Activated CD8-positive, alpha-beta T cell treated with anti-CD3 and anti-CD28 coated beads for 36 hours (primary cell): ENCODE results near the gene ZMPSTE24. TPM values are rescaled to one million over a fixed set of nuclear protein-coding genes. Genes with fewer than 3 reads are reported as not detected.
A peak's percentile ranks its signal among the peaks of the same experiment; 100 is the strongest.

ENCODE experiments used
- ATAC-seq: fragments of 200-7000 bp; cut with Tn5 transposase; one replicate; pipeline ENCODE4 v1.10.0; 2021; ENCODE audit warnings: mild to moderate bottlenecking, moderate library complexity
- CTCF ChIA-PET: fragments of 350-600 bp; sonication (Branson Sonifier 250); formaldehyde crosslinking; loops from one replicate; lab custom pipeline; 2021; ENCODE audit warnings: antibody characterized with exemption; lab: Charles Lee
- POLR2A ChIA-PET: fragments of 350-600 bp; sonication (Branson Sonifier 250); formaldehyde crosslinking; loops from one replicate; lab custom pipeline; 2021; ENCODE audit warnings: antibody characterized with exemption; lab: Charles Lee
- DNase-seq: peaks from one replicate; pipeline ENCODE4 v3.0.0-alpha.2; 2020
- H3K27ac Mint-ChIP-seq: one replicate; pipeline ENCODE4 v1.8.0; 2021; ENCODE audit warnings: mild to moderate bottlenecking, mixed read lengths
- H3K27me3 Mint-ChIP-seq: one replicate; pipeline ENCODE4 v1.8.0; 2021; ENCODE audit warnings: mixed read lengths
- H3K36me3 Mint-ChIP-seq: one replicate; pipeline ENCODE4 v1.8.0; 2021; ENCODE audit warnings: low read depth, mixed read lengths
- H3K4me1 Mint-ChIP-seq: one replicate; pipeline ENCODE4 v1.8.0; 2021; ENCODE audit warnings: low read depth, mixed read lengths
- H3K4me3 Mint-ChIP-seq: one replicate; pipeline ENCODE4 v1.8.0; 2021; ENCODE audit warnings: mild to moderate bottlenecking, moderate library complexity, mixed read lengths
- H3K9me3 Mint-ChIP-seq: one replicate; pipeline ENCODE4 v1.8.0; 2021; ENCODE audit warnings: mixed read lengths
- intact Hi-C: fragments of 100-400 bp; cut with micrococcal nuclease; formaldehyde crosslinking; loops from one replicate; pipeline ENCODE4 v1.10.0; 2022
- total RNA-seq, 2 experiments: library from RNA; stranded (reverse); gene quantifications; one replicate each; pipeline ENCODE4 v1.2.3, GENCODE V29; 2021
- TF ChIP-seq, protein P1 (sequence below): fragments of 200-600 bp; IDR thresholded peaks from one replicate; pipeline ENCODE4 v1.8.0; 2022; ENCODE audit warnings: antibody characterized with exemption, mild to moderate bottlenecking

ZMPSTE24 gene
- total RNA-seq, 2 experiments from 2014 or later: 20.1 to 21.2 TPM

DNA sequence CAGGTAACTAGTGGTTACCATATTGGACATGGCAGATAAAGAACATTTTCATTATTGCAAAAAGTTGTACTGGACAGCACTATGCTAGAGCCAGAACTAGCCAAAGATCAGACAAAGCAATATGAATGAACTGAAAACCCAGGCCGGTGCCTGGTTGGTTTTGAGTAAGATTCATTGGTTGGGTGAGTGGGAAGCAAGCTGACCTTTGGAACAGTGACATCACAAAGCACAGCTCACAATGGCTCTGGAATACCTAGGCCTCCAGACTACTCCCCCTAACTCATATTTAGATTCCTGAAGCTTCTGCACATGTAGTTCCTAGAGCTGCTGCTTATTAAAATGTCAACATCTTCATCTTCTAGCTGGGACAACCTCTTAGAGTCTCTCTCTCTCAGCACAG is 10.4 kb upstream of the ZMPSTE24 start, which contains the start of gene TMCO2:
TMCO2 (plus strand) TSS at position 283 of the 400 bp plus-strand sequence; CDS start at position 340, 57 bp downstream.
- no peaks in the 10 kb centered on the region for H3K27me3 Mint-ChIP-seq
- ChIA-PET POLR2A (no interaction called here), CTCF (interaction anchor here (0.7 to 1.5 kb wide), 5 partner anchors 12 to 94 kb away, joined by 3 to 4 read pairs (median 3); no protein-coding TSS in a partner anchor)
- no peak within 1 kb of the TSS for H3K4me3 Mint-ChIP-seq
- ATAC-seq (no peak), DNase-seq (no peak)
- peaks cover 7% of the 10 kb centered on the region for H3K4me1 Mint-ChIP-seq
- H3K27ac Mint-ChIP-seq: no peak within 1 kb of the TSS
- intact Hi-C loops: no loop called here
- no peaks in the 10 kb centered on the region for H3K9me3 Mint-ChIP-seq
- H3K36me3 Mint-ChIP-seq: no peaks in the 10 kb centered on the region
- TF ChIP-seq, protein P1, sequence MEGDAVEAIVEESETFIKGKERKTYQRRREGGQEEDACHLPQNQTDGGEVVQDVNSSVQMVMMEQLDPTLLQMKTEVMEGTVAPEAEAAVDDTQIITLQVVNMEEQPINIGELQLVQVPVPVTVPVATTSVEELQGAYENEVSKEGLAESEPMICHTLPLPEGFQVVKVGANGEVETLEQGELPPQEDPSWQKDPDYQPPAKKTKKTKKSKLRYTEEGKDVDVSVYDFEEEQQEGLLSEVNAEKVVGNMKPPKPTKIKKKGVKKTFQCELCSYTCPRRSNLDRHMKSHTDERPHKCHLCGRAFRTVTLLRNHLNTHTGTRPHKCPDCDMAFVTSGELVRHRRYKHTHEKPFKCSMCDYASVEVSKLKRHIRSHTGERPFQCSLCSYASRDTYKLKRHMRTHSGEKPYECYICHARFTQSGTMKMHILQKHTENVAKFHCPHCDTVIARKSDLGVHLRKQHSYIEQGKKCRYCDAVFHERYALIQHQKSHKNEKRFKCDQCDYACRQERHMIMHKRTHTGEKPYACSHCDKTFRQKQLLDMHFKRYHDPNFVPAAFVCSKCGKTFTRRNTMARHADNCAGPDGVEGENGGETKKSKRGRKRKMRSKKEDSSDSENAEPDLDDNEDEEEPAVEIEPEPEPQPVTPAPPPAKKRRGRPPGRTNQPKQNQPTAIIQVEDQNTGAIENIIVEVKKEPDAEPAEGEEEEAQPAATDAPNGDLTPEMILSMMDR: no peak

DNA sequence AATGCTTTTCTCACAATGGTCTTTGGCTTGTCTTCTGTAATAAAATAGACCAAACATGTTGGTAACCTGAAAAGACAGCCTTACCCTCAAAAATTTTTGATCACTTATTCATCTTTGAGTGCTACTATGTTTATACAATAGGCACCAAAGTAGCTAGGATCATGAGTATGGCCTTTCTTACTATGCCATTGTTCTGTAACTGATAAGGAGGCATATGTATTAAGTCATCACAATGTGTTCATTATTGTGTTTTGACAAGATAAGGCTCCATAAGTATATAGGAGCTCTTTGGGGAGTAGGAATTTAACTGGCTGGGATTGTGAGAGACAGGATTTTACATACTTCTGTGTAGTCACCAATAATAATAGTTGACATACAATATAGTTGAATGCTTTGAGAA is 9.6 kb upstream of the ZMPSTE24 start:
- DNase-seq (no peak), ATAC-seq (no peak)
- no peaks in the 10 kb centered on the region for H3K9me3 Mint-ChIP-seq
- H3K36me3 Mint-ChIP-seq: no peaks in the 10 kb centered on the region
- intact Hi-C loops: no loop called here
- no peak overlapping the region for H3K4me3 Mint-ChIP-seq
- CTCF ChIA-PET: interaction anchor here (0.7 to 1.5 kb wide), 4 partner anchors 11 to 95 kb away, joined by 3 read pairs; no protein-coding TSS in a partner anchor
- H3K4me1 Mint-ChIP-seq: peaks cover 7% of the 10 kb centered on the region
- POLR2A ChIA-PET: interaction anchor here (1.2 kb wide), 1 partner anchor 48 kb away, joined by 4 read pairs; no protein-coding TSS in a partner anchor
- H3K27ac Mint-ChIP-seq: no peak overlapping the region
- no peaks in the 10 kb centered on the region for H3K27me3 Mint-ChIP-seq
- TF ChIP-seq, protein P1: no peak

DNA sequence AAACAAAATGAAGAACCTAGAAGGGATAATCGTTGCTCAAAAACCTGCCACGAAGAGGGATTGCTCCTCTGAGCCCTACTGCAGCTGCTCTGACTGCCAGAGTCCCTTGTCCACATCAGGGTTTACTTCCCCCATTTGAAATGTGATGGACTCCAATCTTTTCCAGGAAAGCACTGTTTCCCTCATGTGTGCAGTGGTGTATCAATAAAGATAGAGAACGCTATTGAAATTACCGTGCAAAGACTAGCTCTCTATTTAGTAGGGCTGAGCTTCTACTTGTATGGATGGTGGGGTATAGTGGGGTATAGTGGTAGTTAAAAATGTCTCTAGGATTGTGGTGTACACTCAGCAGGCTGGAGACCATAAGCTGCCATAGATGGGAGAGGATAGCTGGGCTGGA is 6.6 kb upstream of the ZMPSTE24 start:
- Mint-ChIP-seq H3K9me3 (no peaks in the 10 kb centered on the region), H3K27ac (peak overlapping the region; percentile 20), H3K36me3 (peaks cover 2% of the 10 kb centered on the region), H3K4me1 (peaks cover 14% of the 10 kb centered on the region), H3K4me3 (no peak overlapping the region), H3K27me3 (no peaks in the 10 kb centered on the region)
- ATAC-seq (no peak), DNase-seq (no peak)
- ChIA-PET CTCF (interaction anchor here (1.1 kb wide), 1 partner anchor 87 kb away, joined by 5 read pairs; no protein-coding TSS in a partner anchor), POLR2A (interaction anchor here (1.2 kb wide), 1 partner anchor 10 kb away, joined by 3 read pairs; no protein-coding TSS in a partner anchor)
- intact Hi-C loops: loop anchor here (10.0 kb wide), 1 partner anchor 87 kb away; the partner anchor contains the start of gene RLF
- TF ChIP-seq, protein P1: no peak

DNA sequence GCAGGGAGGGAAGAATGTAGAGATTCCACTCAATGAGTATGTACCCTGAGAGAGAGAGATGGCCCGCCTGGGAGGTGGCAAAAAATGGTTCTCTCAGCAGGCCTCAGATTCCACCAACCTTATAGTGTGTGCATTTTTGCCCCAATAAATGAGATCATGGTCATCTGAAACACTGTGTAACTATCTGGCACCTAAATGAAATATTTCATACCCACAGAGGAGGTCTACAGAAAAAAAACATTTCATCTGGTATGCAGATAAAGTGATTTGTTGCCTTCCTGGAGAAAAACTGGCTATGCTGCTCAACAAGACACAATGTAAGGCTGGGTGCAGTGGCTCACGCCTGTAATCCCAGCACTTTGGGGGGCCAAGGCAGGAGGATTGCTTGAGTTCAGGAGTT is 5.4 kb upstream of the ZMPSTE24 start:
- CTCF ChIA-PET: no interaction called here
- intact Hi-C loops: loop anchor here (10.0 kb wide), 1 partner anchor 88 kb away; the partner anchor contains the start of gene RLF
- DNase-seq: no peak
- Mint-ChIP-seq H3K4me3 (no peak overlapping the region), H3K27me3 (no peaks in the 10 kb centered on the region), H3K27ac (peak overlapping the region; percentile 30), H3K36me3 (peaks cover 2% of the 10 kb centered on the region), H3K9me3 (no peaks in the 10 kb centered on the region), H3K4me1 (peaks cover 17% of the 10 kb centered on the region)
- TF ChIP-seq, protein P1: no peak
- POLR2A ChIA-PET: no interaction called here
- no peak for ATAC-seq

DNA sequence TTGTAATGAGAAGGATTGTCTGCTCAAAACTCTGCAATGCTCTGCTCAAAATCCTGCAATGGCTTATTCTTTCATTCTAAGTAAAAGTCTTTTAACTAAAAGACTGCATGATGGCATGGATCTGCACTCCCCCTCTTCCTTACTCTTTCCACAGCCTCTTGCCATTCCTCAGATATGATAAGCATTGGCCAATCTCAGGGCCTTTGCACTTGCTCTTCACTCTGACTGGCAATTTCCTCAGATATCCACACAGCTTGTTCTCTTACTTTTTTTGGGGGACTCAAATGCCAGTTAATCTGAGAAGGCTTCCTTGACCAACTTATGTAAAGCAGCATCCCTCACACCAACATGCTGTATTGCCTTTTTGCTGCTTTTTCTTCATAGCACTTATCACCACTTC is 2.8 kb upstream of the ZMPSTE24 start:
- H3K4me1 Mint-ChIP-seq: peaks cover 27% of the 10 kb centered on the region

More for the DNA sequence above, 2.8 kb upstream of the ZMPSTE24 start:
- DNase-seq: no peak
- ChIA-PET POLR2A (interaction anchor here (1.1 to 1.5 kb wide), 2 partner anchors 10 to 12 kb away, joined by 5 to 6 read pairs; no protein-coding TSS in a partner anchor), CTCF (interaction anchor here (1.4 to 2.2 kb wide), 4 partner anchors 60 to 183 kb away, joined by 3 to 8 read pairs (median 7); no protein-coding TSS in a partner anchor)
- no peak overlapping the region for H3K27ac Mint-ChIP-seq
- no peaks in the 10 kb centered on the region for H3K27me3 Mint-ChIP-seq
- H3K36me3 Mint-ChIP-seq: peaks cover 11% of the 10 kb centered on the region
- ATAC-seq: no peak
- no peak overlapping the region for H3K4me3 Mint-ChIP-seq
- TF ChIP-seq, protein P1: no peak
- intact Hi-C loops: loop anchor here (10.0 kb wide), 1 partner anchor 90 kb away; the partner anchor contains the start of gene RLF
- H3K9me3 Mint-ChIP-seq: no peaks in the 10 kb centered on the region
